Astrocyte (in vitro differentiated cells and primary cell): Measurements from ENCODE around the gene HSPA4.

ENCODE experiments used
- CTCF ChIP-seq: IDR thresholded peaks from 2 replicates; pipeline ENCODE4 v1.5.1; 2011; ENCODE audit warnings: low read depth, mild to moderate bottlenecking, inconsistent platforms, low read length, moderate library complexity; ENCODE audit not compliant: insufficient read depth
- EZH2 ChIP-seq: IDR thresholded peaks from 2 replicates; pipeline ENCODE4 v1.6.1; 2012; ENCODE audit warnings: mild to moderate bottlenecking, low read length, inconsistent platforms; ENCODE audit not compliant: insufficient read depth

GRCh38 chr5:133050521-133050920 is 1.3 kb upstream of the HSPA4 start:
- no peak for TF ChIP-seq CTCF
- no peak for TF ChIP-seq EZH2
